Measurements from ENCODE around the gene ANTKMT.

DNA sequence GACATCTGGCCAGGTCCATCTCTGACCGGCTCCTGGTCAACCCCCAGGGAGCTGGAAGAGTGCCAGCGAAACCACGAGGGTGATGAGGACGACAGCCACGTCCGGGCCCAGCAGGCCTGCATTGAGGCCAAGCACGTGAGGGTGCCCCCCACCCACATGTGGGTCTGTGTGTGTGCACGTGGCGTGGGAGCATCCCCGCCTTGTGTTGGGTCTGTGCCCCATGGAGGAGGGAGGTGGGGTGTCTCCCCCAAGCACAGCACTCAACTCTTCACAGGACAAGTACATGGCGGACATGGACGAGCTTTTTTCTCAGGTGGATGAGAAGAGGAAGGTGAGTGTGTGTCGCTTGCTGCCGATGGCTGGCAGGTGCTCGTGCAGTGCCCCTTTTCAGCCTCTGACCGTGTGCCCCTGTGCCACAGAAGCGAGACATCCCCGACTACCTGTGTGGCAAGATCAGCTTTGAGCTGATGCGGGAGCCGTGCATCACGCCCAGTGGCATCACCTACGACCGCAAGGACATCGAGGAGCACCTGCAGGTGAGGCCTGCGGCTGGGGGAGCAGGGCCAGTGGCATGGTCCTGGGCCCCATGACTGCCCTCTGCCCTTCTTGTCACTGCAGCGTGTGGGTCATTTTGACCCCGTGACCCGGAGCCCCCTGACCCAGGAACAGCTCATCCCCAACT lies 39.1 kb upstream of the ANTKMT start:
- TF ChIP-seq EZH2 (IDR thresholded peaks at IDR 0.05): no peak
- no peak for TF ChIP-seq CTCF (IDR thresholded peaks at IDR 0.05)
- no peak for TF ChIP-seq EZH2phosphoT487 (IDR thresholded peaks at IDR 0.05)
